Stimulated activated CD4-positive, alpha-beta T cell treated with anti-CD3 and anti-CD28 coated beads, Interleukin-1b, Interleukin-23, amount 100 ng/mL, for 4 hours (primary cell): ENCODE data around the gene SLIT3.

ENCODE experiments used
- DNase-seq, 2 donors: peaks; one replicate each; pipeline ENCODE4 v3.0.0-alpha.2; 2020; ENCODE audit warnings: low read depth in 2 of 2

The SLIT3 gene

DNA sequence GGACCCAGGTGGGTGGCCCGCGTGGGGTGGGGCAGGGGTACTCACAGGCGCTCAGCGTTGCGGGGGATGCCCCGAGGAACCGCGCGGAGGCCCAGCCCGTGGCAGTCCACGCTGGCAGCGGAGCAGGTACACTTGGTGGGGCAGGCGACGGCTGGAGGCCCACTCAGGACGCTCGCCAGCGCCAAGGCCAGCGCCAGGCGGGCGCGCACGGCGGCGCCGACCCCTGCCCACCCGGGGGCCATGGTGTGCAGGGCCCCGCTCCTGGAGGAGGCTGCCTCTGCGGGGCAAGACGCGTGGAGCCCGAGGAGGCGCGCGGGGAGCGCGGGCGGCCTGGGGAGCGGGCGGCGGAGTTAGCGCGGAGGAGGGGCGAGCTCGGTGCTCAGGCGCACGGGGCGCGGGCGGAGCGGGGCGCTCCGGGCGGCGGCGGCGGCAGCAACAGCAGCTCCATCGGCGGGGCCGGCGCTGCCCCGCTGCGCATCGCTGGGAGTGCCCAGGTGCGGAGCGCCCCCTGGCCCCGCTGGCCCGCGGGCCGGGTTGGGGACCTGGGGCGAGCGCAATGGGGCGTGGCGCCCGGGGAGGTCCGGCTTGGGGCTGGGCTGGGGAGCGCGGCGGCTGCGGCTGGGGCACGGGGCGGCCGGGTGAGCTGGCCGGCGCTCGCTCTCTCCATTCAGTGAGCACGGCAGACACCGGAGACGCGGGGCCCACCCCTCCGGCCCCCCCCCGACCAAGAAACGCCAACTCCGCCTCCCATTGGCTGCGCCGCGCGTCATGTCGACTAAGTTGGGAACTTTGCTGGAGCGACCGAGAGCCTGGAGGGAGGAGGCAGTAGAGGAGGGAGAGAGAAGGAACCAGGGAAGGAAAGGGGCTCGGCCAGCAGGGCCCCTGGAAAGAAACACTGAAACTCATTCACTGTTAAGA is at the start of gene SLIT3:
TSS of gene SLIT3 (minus strand) at position 672 of the 918 bp plus-strand sequence. CDS start at position 242, 430 bp downstream.
- no peak for DNase-seq

DNA sequence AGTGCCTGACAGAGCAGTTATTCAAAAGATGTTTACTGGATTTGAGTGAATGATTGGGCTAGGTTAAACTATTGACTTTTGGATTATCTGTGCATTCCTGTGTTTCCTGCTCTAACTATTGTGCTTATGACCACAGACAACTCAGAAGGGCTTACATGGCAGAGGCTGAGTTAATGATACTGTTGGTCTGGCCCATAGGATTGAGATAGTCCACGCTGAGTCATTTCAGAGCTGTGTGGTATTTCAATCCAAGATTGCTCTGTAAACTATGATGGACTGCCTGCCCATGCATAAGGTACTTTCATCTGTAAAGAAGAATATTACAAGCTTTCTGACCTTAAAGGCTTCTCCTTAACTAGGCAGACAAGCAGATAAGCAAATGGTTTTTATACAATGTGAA is 49.1 kb upstream of the SLIT3 start:
- no peak for DNase-seq

GRCh38 chr5:169347786-169348185 is 46.8 kb upstream of the SLIT3 start:
- DNase-seq = no peak

DNA sequence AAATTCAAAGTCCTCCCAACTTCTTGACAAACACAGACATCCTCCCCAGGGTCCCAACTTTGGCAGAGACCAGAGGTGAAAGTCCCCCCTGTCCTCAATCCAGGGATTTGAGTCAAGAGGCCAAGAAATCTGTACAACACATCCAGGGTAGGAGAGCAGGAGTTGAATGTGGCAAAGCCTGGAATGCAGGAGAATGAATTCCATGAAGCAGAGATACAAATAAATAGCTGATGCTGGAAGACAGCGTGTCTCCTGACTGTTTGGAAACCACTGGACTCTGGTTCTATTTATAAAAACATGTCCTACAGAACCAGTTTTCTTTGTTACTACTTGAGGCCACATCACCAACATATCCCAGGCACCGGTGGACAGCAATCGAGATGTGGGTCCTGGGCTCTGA is 43.7 kb upstream of the SLIT3 start:
- DNase-seq = no peak

DNA sequence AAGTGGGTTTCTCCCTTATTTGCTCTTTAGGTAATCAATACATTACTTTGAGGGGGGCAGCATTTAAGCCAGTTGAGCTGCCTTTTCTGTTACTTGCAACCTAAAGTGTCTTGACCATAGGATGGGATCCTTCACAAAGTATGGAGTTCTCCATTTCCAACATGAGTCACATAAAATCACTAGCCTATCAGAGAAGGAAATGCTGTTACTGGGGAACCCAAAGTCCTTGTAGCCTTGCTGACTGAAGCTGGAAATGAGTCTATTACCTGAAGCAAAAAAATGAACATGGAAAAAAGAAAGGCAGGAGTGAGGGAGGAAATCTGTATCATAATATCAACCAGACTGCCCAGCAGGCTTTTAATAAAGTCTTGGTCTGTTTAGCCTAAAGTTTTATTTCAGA is 42.8 kb upstream of the SLIT3 start:
- no peak for DNase-seq

- no peak for DNase-seq
Measured at GRCh38 chr5:169341556-169341955, 40.6 kb upstream of the SLIT3 start.

DNA sequence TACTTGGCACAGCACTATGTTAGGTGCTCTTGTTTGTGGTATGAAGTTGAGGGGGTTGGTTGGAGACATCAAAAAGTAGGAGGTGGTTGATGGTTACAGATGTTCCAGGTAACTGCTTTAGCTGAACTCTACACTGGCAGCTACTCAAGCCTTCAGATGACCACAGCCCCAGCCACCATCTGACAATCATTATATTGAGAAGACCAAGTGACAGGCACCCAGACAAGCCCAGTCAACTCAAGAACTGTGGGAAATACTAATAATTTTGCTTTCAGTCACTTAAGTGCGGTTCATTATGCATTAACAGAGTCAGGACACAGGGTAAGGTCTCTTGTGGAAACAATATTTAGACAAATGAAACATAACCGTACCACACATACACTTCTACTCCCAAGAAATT is 38.9 kb upstream of the SLIT3 start:
- DNase-seq = no peak

GRCh38 chr5:169336242-169336641 is 35.3 kb upstream of the SLIT3 start:
- DNase-seq = no peak

DNA sequence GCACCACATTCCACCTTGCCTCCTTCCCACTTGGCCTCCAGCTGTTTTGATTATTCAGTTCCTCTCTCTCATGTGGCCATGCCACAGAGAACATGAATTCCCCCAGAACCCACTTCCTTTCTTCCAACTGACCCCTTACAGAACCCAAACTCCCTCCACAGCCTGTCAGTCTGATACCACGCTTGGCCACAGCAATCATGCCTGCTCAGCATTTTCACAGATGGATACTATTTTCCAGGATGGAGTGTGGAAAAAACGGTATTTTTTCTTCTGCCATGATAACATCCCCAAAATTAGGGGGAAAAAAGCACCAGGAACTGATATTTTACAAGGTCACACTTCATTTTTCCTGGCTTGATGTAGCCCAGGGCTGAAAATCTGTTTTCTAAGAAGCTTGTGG is 34.9 kb upstream of the SLIT3 start:
- DNase-seq = no peak

GRCh38 chr5:169333518-169333917 is 32.6 kb upstream of the SLIT3 start:
- no peak for DNase-seq

GRCh38 chr5:169331292-169331852 is 30.4 kb upstream of the SLIT3 start:
- no peak for DNase-seq

GRCh38 chr5:169328401-169328800 is 27.5 kb upstream of the SLIT3 start:
- DNase-seq = no peak

- no peak for DNase-seq
Measured at GRCh38 chr5:169325273-169325672, 24.3 kb upstream of the SLIT3 start.

GRCh38 chr5:169318556-169318955 is 17.6 kb upstream of the SLIT3 start:
- no peak for DNase-seq

DNA sequence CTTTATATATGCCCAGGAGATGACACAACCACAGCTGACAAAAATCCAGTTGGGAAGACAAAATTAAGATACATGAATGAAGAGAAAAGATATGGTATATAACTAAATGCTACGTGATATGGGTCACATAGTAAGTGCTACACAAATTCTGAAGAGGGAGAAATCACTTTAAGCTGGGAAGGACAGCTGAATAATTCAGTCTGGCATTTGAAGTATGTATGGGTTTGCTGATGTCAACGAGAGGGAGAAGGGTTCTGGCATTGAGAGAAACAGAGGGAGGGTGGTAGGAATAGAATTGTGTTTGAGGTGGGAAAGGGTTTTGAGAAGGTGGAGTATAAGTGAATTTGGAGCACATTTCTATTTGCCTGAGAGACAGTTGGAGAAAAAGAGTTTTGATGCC is 6.7 kb upstream of the SLIT3 start:
- no peak for DNase-seq

- no peak for DNase-seq
Measured at GRCh38 chr5:169305366-169305765, 4.4 kb upstream of the SLIT3 start.

GRCh38 chr5:169304175-169304574 is 3.2 kb upstream of the SLIT3 start:
- DNase-seq = no peak

GRCh38 chr5:169303119-169303515 is 2.2 kb upstream of the SLIT3 start:
- no peak for DNase-seq

GRCh38 chr5:169302491-169303118 is 1.7 kb upstream of the SLIT3 start:
- peak; percentile 29 to 38 for DNase-seq

- DNase-seq = no peak
Measured at GRCh38 chr5:169301986-169302385, 1.0 kb upstream of the SLIT3 start.

DNA sequence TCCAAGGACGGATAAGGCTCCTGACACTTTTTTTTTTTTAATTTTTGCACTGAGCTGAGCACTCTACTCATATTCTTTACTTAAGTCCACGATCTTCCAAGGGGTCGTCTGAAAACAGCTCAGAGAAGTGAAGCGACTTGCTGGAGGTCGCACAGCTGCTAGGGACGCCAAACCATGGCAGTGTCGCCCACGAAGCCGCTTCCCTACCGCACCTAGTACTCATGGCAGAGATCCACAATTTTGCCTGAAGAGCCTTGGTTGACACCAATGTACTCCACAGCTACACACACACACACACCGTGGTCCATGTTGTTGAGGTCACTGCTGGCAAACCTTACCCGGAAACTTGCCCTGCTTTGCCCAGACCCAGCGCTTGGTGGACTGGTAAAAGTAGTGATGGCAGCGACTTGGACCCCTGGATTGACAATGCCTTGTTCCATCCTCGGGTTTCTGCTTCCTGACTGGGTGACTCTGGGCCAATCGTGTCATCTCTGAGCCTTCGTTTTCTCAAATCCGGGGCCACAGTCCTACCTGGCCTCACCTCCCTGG is 521 bp upstream of the SLIT3 start:
- no peak for DNase-seq

DNA sequence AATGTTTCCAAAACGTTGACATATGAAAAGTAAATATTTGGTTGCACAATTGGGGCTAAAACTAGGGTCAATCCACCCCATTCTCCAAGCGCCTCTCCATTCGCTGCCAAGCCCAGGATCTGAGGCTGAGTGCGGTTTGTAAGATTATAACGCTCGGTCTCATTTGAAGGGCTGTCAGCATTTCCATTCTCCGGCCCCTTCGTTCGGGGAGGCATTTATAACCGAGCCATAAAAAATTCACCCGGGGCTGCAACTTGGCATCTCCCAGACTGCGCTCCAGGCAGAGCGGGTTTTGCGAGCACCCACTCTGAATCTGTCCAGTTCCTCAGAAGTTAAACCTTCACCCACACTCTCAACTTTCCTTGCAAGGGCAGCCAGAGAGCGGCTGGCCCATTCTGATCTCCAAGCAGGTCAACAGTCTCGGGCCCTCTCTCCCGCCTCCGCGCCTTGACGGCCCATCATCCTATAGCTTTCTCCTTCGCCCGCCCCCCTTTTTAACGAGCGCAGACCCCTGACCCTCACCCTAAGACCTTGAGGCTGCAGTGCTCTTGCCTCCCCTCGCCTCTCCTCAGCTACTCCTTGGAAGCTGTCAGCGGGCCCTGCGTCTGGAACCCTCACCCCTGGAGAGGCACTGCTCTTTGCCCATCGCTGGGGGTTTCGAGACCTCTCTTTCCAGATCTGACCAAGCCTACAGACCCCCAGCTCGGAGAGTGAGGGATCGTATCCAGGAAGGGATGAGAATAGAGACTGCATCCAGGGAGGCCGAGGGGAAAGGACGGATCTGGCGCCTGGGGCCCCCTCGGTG is 1.1 kb downstream of the SLIT3 start:
- no peak for DNase-seq
